GM06990 (cell line): ENCODE measurements around the gene B3GALT5.

Source experiments
- DNase-seq: peaks from one replicate; pipeline ENCODE4 v3.0.0-alpha.2; 2011; ENCODE audit not compliant: insufficient read length; ENCODE audit errors: extremely low read depth
- H3K27me3 ChIP-seq: replicated peaks from 2 replicates; pipeline ENCODE4 v1.6.0; 2011; ENCODE audit warnings: low read length; ENCODE audit not compliant: control insufficient read depth, insufficient read depth
- H3K36me3 ChIP-seq: 2 replicates; pipeline ENCODE4 v1.5.1; 2011; ENCODE audit warnings: low read length; ENCODE audit not compliant: control insufficient read depth, insufficient read depth
- H3K4me3 ChIP-seq: replicated peaks from 2 replicates; pipeline ENCODE4 v1.5.1; 2011; ENCODE audit warnings: low read depth, mild to moderate bottlenecking, control low read depth, low read length
- TF ChIP-seq, protein P1 (sequence below): IDR thresholded peaks from 2 replicates; pipeline ENCODE4 v1.5.1; 2011; ENCODE audit warnings: low read length, control low read depth, mild to moderate bottlenecking, inconsistent platforms; ENCODE audit not compliant: insufficient read depth, poor library complexity, severe bottlenecking

B3GALT5 gene

DNA sequence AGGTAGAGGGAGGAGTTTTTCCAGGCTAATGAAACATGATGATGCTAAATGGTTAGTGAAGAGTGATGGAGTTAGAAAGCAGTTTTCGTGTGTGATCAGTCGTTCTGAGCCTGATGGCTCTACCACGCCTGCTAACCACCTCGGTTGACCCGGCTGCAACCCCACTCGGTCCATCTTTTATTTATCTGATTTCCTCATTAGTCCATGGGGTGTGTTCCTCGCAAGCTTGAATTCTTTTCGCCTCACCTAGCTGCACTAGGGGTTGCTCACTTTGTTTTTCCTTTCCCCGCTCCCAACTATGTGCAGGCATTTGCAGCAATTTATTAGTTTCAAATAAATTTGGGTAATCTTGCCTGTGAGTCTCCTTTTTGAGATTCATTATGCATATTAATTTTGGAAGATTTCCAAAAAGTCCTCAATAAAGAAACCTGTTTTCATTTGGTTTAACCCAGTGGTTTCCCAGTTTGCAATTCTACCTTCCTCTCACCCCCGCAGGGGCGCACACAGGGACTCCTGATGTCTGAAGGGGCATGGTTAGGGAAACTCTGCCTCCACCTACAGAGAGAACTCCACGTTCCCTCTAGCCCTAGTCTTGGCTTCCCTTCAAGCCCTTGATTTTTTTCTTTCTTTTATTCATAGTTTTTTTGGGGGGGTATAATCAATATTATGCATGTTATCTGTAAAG is 12.6 kb downstream of the B3GALT5 start:
- no peaks in the 10 kb centered on the region for H3K27me3 ChIP-seq
- no peaks in the 10 kb centered on the region for H3K36me3 ChIP-seq
- H3K4me3 ChIP-seq: no peak overlapping the region
- DNase-seq: no peak
- TF ChIP-seq, protein P1, sequence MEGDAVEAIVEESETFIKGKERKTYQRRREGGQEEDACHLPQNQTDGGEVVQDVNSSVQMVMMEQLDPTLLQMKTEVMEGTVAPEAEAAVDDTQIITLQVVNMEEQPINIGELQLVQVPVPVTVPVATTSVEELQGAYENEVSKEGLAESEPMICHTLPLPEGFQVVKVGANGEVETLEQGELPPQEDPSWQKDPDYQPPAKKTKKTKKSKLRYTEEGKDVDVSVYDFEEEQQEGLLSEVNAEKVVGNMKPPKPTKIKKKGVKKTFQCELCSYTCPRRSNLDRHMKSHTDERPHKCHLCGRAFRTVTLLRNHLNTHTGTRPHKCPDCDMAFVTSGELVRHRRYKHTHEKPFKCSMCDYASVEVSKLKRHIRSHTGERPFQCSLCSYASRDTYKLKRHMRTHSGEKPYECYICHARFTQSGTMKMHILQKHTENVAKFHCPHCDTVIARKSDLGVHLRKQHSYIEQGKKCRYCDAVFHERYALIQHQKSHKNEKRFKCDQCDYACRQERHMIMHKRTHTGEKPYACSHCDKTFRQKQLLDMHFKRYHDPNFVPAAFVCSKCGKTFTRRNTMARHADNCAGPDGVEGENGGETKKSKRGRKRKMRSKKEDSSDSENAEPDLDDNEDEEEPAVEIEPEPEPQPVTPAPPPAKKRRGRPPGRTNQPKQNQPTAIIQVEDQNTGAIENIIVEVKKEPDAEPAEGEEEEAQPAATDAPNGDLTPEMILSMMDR: no peak

DNA sequence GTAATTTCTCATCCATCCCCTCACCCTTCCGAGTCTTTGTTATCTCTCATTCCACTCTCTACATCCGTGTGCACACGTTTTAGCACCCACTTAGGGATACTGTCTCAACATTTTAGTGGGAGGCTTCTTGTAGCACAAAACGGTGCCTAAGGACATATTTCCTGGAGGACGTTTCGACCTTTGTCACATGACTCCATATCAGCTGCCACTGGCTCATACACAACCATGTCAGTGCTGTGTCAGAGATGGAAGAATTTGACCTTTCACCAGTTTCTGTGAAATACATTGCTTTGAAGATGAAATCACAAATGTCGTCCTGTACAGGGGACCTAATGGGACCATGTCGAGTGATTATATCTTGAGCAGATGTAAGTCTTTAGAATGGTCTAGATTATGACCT is 15.6 kb downstream of the B3GALT5 start:
- DNase-seq: no peak
- Histone ChIP-seq H3K4me3 (no peak overlapping the region), H3K36me3 (no peaks in the 10 kb centered on the region), H3K27me3 (no peaks in the 10 kb centered on the region)
- TF ChIP-seq, protein P1: no peak

DNA sequence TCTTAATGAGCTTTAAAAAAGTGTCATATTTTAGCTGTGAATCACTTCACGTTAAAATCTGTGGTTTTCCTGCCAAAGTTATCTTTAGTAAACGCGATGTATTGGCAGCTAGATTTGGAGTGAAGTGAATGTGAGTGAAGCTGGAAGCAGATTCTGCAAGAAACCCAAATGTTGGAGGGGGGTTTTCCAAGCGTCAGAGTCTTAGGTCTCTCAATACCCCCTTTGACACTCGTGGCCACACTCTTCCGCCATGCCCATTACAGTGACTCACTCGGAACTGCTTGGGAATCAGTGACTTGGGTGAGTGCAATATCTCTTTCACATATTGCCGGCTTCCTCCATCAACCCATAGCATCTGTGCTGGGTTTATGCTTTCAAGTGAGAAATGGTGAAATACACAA is 17.5 kb downstream of the B3GALT5 start:
- TF ChIP-seq, protein P1: no peak
- no peak for DNase-seq
- Histone ChIP-seq H3K4me3 (no peak overlapping the region), H3K36me3 (no peaks in the 10 kb centered on the region), H3K27me3 (no peaks in the 10 kb centered on the region)

DNA sequence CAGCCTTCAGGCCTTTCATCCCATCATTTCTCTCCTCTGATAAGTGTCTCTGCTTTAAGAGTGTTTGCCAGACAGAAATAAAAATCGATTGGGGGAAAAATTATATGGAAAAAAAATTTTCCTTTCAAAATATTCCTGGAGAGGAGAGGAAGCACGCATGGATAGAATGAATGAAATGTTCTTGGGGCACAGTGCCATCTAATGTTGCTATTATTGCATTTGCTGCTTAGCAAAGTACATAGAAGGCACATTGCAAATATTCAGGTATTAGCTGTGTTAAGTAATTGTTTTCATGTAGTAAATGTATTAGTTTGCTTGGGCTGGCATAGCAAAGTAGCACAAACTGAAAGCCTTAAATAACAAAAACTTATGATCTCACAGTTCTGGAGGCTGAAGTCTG is 18.1 kb downstream of the B3GALT5 start:
- TF ChIP-seq, protein P1: no peak
- Histone ChIP-seq H3K27me3 (no peaks in the 10 kb centered on the region), H3K4me3 (no peak overlapping the region), H3K36me3 (no peaks in the 10 kb centered on the region)
- DNase-seq: no peak

DNA sequence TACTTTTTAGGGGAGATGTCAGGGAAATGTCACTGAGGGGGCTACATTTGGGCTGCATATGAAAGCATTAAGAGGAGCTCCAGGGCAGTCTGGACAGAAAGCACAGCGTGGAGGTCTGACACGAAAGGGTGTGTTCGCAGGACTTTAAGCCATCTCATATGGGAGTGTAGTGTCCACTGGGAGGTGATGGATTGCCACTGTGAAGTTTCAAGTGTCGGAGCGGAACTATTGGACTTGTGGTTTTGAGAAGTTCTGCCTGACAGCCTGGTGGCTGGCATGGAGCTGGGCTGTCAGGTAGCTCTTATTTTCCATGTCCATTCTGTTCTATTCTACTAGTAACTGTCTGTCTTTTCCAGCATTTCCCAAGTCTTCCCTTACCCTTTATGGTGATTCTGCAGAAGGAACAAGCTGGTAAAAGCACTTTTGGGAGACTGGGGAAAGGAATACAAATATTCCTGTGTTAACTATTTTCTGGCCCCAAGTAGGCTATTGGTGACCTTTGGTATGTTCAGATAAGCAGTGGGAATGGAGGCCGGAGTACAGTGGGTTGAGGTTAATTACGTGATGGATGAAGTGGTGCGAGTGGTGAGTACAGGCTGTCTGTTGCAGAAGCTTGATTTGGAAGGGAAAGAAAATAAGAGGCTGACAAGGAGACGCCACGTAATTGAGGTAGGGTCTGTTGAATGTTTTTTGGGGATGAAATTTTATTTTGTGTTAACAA is 19.3 kb downstream of the B3GALT5 start:
- Histone ChIP-seq H3K27me3 (no peaks in the 10 kb centered on the region), H3K36me3 (no peaks in the 10 kb centered on the region), H3K4me3 (no peak overlapping the region)
- TF ChIP-seq, protein P1: no peak
- DNase-seq: no peak
